ENCODE results near the gene IFITM1.

Gene IFITM1

DNA sequence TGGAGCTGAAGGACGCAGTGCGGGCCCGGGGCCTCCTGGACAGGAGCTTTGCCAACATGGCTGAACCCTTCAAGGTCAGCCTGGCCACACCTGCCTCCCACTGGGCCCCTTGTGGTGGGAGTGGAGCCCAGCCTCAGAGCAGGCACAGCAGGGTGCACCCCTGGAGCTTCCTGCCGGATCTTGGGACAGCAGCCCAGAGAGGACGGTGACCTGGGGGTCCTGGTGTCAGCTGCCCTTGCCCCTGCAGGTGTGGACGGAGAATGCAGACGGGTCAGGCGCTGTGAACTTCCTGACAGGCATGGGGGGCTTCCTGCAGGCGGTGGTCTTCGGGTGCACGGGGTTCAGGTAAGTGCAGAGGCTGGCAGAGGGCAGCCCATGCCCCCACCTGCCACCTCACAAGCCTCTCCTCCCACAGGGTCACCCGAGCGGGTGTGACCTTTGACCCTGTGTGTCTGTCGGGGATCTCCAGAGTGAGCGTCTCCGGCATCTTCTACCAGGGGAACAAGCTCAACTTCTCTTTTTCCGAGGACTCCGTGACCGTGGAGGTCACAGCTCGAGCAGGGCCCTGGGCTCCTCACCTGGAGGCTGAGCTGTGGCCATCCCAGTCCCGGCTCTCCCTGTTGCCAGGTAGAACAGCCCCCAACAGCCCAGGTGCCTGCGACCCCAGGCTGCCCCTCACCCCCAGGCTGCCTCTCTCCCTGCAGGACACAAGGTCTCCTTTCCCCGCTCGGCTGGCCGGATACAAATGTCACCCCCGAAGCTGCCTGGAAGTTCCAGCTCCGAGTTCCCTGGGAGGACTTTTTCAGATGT lies 19.8 kb upstream of the IFITM1 start:
- no peak overlapping the region for H3K4me3 ChIP-seq (ENCODE audit: low read depth, low read length)
- TF ChIP-seq, protein P1, sequence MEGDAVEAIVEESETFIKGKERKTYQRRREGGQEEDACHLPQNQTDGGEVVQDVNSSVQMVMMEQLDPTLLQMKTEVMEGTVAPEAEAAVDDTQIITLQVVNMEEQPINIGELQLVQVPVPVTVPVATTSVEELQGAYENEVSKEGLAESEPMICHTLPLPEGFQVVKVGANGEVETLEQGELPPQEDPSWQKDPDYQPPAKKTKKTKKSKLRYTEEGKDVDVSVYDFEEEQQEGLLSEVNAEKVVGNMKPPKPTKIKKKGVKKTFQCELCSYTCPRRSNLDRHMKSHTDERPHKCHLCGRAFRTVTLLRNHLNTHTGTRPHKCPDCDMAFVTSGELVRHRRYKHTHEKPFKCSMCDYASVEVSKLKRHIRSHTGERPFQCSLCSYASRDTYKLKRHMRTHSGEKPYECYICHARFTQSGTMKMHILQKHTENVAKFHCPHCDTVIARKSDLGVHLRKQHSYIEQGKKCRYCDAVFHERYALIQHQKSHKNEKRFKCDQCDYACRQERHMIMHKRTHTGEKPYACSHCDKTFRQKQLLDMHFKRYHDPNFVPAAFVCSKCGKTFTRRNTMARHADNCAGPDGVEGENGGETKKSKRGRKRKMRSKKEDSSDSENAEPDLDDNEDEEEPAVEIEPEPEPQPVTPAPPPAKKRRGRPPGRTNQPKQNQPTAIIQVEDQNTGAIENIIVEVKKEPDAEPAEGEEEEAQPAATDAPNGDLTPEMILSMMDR (IDR thresholded peaks at IDR 0.05; ENCODE audit: low read depth, low read length, missing control alignments): no peak
- DNase-seq (ENCODE audit: low read depth): no peak

DNA sequence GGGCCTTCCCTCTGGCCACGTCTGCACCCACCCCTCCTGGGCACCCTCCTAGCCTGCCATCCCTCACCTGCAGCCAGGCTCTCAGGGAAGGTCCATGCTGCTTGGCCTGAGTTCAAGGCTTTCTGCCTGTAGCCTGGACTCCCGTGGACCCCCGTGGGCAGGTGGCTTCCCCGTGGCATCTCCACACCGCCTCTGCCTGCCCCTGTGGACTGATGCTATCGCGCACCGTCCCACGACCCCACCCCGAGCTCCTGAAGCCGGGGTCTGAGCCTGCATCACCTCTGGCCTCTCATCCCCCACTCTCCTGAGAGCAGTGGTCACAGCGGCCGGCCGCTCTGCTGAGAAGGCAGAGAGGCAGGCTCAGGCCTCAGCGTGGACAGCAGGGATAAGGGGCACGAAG lies 19.1 kb upstream of the IFITM1 start:
- no peak overlapping the region for H3K4me3 ChIP-seq (ENCODE audit: low read depth, low read length)
- TF ChIP-seq, protein P1 (IDR thresholded peaks at IDR 0.05; ENCODE audit: low read depth, low read length, missing control alignments): no peak
- no peak for DNase-seq (ENCODE audit: low read depth)

DNA sequence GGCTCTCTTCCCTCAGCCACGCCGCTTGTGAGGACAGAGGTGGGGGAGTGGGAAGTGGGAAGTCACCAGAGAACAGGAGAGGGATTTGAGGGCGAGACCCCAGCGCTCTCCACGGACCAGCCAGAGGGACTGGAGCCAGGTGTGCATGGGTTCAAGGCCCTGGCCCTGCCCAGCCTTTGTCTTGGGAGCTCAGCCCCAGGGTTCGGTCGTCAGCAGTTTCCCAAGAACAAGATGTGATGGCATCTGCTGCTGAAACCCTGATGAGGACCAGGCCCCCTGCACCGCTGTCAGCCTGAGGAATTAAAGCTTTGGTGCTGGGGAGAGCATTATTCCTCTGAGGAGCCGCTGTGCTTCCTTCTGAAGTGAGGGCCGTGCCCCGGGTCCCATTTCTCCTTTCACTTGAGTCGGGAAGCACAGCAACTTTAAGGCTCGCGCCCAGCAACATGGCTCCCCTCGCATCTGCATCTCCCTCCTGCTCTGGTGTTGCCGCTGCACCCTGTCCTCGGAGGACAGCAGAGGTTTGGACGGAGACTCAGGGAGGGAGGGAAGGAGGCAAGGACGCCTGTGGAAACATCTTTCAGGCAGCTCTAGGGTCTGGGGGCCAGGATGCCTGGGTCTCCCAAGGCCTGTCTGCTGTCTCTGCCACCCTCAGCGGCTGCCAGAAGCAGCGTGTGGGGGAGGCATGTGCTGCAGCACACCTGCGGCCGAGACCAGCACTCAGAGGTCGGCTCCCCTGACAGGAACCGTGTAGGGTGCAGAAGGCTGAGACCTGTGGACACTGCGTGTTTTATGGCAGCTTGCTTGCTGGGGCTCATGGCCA lies 18.3 kb upstream of the IFITM1 start:
- no peak for DNase-seq (ENCODE audit: low read depth)
- no peak overlapping the region for H3K4me3 ChIP-seq (ENCODE audit: low read depth, low read length)
- TF ChIP-seq, protein P1 (IDR thresholded peaks at IDR 0.05; ENCODE audit: low read depth, low read length, missing control alignments): no peak

DNA sequence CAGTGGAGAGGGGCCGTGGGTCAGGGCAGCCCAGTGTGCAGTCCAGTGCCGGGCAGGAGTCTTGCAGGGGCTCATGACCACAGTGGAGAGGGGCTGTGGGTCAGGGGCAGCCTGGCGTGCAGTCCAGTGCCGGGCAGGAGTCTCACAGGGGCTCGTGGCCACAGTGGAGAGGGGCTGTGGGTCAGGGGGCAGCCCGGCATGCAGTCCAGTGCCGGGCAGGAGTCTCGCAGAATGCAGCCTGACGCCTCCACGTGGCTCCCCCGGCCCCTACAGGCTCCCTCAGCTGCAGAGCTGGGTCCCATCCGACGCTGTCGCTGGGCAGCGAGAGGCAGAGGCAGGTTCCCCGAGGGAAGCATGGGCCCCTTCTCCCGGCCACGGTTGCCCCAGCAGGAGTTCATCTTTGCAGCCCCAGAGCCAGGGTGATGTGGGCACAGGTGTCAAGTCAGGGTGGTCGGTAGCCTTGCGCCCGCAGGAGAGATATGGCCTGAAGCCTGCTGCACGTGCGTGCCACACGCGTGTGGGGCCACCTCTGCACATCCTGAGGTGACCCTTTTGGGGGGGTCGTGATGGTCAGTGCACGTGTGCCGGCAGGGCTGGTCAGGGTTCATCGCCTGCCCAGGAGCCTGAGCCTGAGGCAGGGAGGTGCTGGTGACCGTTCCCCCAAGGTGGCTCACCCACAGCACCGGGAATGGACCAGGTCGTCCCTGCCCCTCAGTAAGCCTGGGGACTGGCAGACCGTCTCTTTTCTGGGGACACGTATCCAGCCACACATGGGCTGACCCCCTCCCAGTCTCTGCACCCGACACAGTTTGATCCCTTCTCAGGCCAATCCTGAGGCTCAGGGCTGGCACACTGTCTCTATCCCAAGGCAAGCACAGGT lies 17.4 kb upstream of the IFITM1 start:
- H3K4me3 ChIP-seq (ENCODE audit: low read depth, low read length): no peak overlapping the region
- TF ChIP-seq, protein P1 (IDR thresholded peaks at IDR 0.05; ENCODE audit: low read depth, low read length, missing control alignments): no peak
- no peak for DNase-seq (ENCODE audit: low read depth)

DNA sequence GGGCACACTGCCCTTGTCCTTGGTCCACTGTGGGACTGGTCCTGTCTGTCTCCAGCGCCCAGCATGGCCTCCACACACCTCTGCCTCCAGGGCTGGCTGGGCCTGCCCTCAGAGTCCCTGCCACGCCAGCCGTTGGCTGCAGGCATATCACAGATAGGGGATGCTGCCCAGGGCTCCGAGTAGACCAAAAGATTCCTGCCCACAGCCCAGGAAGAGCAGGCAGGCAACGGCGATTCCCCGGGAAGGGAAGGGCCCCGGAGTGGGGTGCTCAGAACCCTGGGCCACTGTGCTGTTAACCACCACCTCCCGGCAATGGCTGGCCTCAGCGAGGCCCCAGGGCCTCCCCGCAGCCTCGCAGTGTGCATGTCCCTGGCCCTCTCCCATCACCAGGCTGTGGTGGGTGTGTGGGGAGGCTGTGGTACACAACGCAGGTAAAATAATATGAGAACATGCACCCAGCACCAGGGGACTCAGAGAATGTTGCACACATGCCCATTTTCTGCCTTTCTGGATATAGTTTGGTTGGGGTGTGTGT lies 16.7 kb upstream of the IFITM1 start:
- no peak overlapping the region for H3K4me3 ChIP-seq (ENCODE audit: low read depth, low read length)
- TF ChIP-seq, protein P1 (IDR thresholded peaks at IDR 0.05; ENCODE audit: low read depth, low read length, missing control alignments): no peak
- no peak for DNase-seq (ENCODE audit: low read depth)

DNA sequence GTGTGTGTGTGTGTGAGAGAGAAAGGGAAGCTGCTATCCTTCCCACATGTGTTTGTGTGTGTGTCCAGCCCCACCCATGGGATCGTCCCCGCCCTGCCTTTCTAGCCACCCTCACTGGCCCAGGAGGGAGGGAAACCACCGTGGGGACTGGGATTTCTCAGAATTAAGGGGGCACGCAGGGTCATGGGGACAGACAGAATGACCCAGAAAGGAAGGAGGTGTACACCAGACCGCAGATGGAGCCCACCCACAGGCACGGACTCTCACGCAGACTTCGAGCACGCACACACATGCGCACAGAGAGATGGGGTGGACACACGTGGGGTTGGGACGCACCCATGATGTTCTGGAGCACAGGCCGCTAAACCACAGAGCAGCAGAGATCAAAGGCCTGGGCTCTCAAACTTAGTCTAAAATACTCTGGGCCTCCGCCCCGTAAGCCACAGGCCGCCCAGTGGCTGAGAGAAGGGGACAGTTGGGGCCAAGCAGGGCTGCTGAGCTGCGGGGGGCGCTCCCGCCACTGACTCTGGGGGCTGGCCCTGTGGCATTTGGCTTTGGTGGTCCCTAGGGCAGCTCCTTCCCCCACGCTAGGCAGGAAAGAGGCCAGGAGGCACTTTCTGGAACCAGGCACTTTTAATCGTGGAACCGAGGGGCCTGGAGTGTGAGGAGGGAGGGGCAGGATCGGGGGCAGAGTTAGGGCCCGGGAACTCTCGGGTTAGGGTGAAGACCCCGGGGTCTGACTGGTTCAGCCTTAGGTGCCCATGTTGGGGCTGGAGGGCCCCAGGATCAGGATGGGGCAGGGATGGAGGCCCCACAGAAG lies 16.0 kb upstream of the IFITM1 start:
- TF ChIP-seq, protein P1 (IDR thresholded peaks at IDR 0.05; ENCODE audit: low read depth, low read length, missing control alignments): no peak
- no peak overlapping the region for H3K4me3 ChIP-seq (ENCODE audit: low read depth, low read length)
- no peak for DNase-seq (ENCODE audit: low read depth)
